Panc1 (cell line): ENCODE measurements around the gene HOXD11. TPM values are rescaled to one million over a fixed set of nuclear protein-coding genes. Genes with fewer than 3 reads are reported as not detected.

ENCODE experiments used
- ATAC-seq: fragments of 200-7000 bp; cut with Tn5 transposase; 2 replicates; pipeline ENCODE4 v1.9.1; 2020; ENCODE audit warnings: mild to moderate bottlenecking, moderate library complexity
- BruUV-seq: library from RNA; stranded (reverse); fragments of 400-500 nt; replicated peaks from 2 replicates; lab custom pipeline; 2021; lab: Mats Ljungman, UMichigan
- CTCF ChIA-PET: fragments of 300-600 bp; sonication (Branson Sonifier 250); formaldehyde crosslinking; loops from one replicate; lab custom pipeline; 2022; ENCODE audit warnings: antibody characterized with exemption; lab: Charles Lee
- POLR2A ChIA-PET: fragments of 300-600 bp; sonication (Branson Sonifier 250); formaldehyde crosslinking; loops from one replicate; lab custom pipeline; 2022; ENCODE audit warnings: antibody characterized with exemption; lab: Charles Lee
- DNase-seq: peaks from one replicate; pipeline ENCODE4 v3.0.0-alpha.2; 2010; ENCODE audit warnings: low read depth, low spot score
- H3K27ac ChIP-seq: 2 replicates; pipeline ENCODE4 v1.5.1; 2011; ENCODE audit warnings: mild to moderate bottlenecking, low read length, inconsistent platforms
- H3K27me3 ChIP-seq: fragments of 200-500 bp; sonication (Bioruptor generic); 2 replicates; pipeline ENCODE4 v1.6.0; 2014; ENCODE audit warnings: low read length, inconsistent platforms; ENCODE audit not compliant: control insufficient read depth, insufficient read depth
- H3K36me3 ChIP-seq: fragments of 200-500 bp; sonication (Bioruptor generic); 2 replicates; pipeline ENCODE4 v1.5.1; 2014; ENCODE audit warnings: inconsistent platforms, mild to moderate bottlenecking, low read length, moderate library complexity; ENCODE audit not compliant: control insufficient read depth, insufficient read depth
- H3K4me1 ChIP-seq: 2 replicates; pipeline ENCODE4 v1.5.1; 2011; ENCODE audit warnings: inconsistent platforms, mild to moderate bottlenecking, low read length, moderate library complexity; ENCODE audit not compliant: control insufficient read depth, insufficient read depth
- H3K4me3 ChIP-seq, 2 experiments: 2 replicates each; pipeline ENCODE4 v1.5.1; 2011 to 2012; ENCODE audit warnings: low read depth in 2 of 2, low read length in 2 of 2, mild to moderate bottlenecking in 2 of 2, inconsistent platforms in 1 of 2, moderate library complexity in 1 of 2
- H3K9me3 ChIP-seq: fragments of 200-500 bp; sonication (Bioruptor generic); 2 replicates; pipeline ENCODE4 v1.5.1; 2014; ENCODE audit warnings: low read depth, mild to moderate bottlenecking, inconsistent platforms, low read length, moderate library complexity; ENCODE audit not compliant: control insufficient read depth, insufficient read depth
- CTCF ChIP-seq: fragments of 450-650 bp; IDR thresholded peaks from 2 replicates; pipeline ENCODE4 v1.5.1; 2017; ENCODE audit warnings: mild to moderate bottlenecking
- POLR2AphosphoS5 ChIP-seq: IDR thresholded peaks from 2 replicates; pipeline ENCODE4 v1.6.1; 2012; ENCODE audit warnings: mild to moderate bottlenecking, low read depth, low read length, moderate library complexity
- in situ Hi-C: cut with HindIII; loops from 2 replicates; pipeline ENCODE4 v1.10.0; 2016; ENCODE audit warnings: low sequenced_read_pairs, low pct_unique_long_range_greater_than_20kb
- intact Hi-C: fragments of 100-400 bp; cut with micrococcal nuclease; formaldehyde crosslinking; loops from one replicate; pipeline ENCODE4 v1.10.0; 2022; ENCODE audit not compliant: unreplicated experiment
- total RNA-seq: library from RNA; stranded (reverse); gene quantifications from one replicate; pipeline ENCODE4 v1.2.1, GENCODE V29; 2021; ENCODE audit not compliant: unreplicated experiment
- TF ChIP-seq, protein P1 (sequence below), 2 experiments: IDR thresholded peaks; 2 replicates each; pipeline ENCODE4 v1.6.1; 2011 to 2012; ENCODE audit warnings: low read depth in 2 of 2, control low read depth in 1 of 2, low read length in 1 of 2, mild to moderate bottlenecking in 1 of 2, moderate library complexity in 1 of 2; ENCODE audit not compliant: insufficient read depth in 1 of 2

The HOXD11 gene
- total RNA-seq, 1 experiment from 2014 or later, result 0.49 TPM

- H3K9me3 ChIP-seq, result no peaks in the 10 kb centered on the region
- DNase-seq, result no peak
- no TSS peak for BruUV-seq
- intact Hi-C loops, result loop anchor here (2.0 kb wide), 2 partner anchors 418 to 504 kb away; no protein-coding TSS in a partner anchor
- TF ChIP-seq, protein P1, sequence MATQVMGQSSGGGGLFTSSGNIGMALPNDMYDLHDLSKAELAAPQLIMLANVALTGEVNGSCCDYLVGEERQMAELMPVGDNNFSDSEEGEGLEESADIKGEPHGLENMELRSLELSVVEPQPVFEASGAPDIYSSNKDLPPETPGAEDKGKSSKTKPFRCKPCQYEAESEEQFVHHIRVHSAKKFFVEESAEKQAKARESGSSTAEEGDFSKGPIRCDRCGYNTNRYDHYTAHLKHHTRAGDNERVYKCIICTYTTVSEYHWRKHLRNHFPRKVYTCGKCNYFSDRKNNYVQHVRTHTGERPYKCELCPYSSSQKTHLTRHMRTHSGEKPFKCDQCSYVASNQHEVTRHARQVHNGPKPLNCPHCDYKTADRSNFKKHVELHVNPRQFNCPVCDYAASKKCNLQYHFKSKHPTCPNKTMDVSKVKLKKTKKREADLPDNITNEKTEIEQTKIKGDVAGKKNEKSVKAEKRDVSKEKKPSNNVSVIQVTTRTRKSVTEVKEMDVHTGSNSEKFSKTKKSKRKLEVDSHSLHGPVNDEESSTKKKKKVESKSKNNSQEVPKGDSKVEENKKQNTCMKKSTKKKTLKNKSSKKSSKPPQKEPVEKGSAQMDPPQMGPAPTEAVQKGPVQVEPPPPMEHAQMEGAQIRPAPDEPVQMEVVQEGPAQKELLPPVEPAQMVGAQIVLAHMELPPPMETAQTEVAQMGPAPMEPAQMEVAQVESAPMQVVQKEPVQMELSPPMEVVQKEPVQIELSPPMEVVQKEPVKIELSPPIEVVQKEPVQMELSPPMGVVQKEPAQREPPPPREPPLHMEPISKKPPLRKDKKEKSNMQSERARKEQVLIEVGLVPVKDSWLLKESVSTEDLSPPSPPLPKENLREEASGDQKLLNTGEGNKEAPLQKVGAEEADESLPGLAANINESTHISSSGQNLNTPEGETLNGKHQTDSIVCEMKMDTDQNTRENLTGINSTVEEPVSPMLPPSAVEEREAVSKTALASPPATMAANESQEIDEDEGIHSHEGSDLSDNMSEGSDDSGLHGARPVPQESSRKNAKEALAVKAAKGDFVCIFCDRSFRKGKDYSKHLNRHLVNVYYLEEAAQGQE (IDR thresholded peaks at IDR 0.05; ENCODE audit: insufficient read depth in 1 of 2, low read depth in 2 of 2, low read length in 1 of 2), result no peak
- TF ChIP-seq CTCF, result peak; percentile 29; the same call in 1 of the 2 replicates
- H3K4me3 ChIP-seq, result no peak overlapping the region
- POLR2A ChIA-PET, result no interaction called here
- CTCF ChIA-PET, result no interaction called here
- peaks cover 15% of the 10 kb centered on the region for H3K4me1 ChIP-seq
- in situ Hi-C loops, result no loop called here
- no peaks in the 10 kb centered on the region for H3K36me3 ChIP-seq
- no peaks in the 10 kb centered on the region for H3K27me3 ChIP-seq
- peak overlapping the region; percentile 77 for H3K27ac ChIP-seq
- ATAC-seq, result no peak
Observed at GRCh38 chr2:176135035-176135440, 28.0 kb downstream of the HOXD11 start.

DNA sequence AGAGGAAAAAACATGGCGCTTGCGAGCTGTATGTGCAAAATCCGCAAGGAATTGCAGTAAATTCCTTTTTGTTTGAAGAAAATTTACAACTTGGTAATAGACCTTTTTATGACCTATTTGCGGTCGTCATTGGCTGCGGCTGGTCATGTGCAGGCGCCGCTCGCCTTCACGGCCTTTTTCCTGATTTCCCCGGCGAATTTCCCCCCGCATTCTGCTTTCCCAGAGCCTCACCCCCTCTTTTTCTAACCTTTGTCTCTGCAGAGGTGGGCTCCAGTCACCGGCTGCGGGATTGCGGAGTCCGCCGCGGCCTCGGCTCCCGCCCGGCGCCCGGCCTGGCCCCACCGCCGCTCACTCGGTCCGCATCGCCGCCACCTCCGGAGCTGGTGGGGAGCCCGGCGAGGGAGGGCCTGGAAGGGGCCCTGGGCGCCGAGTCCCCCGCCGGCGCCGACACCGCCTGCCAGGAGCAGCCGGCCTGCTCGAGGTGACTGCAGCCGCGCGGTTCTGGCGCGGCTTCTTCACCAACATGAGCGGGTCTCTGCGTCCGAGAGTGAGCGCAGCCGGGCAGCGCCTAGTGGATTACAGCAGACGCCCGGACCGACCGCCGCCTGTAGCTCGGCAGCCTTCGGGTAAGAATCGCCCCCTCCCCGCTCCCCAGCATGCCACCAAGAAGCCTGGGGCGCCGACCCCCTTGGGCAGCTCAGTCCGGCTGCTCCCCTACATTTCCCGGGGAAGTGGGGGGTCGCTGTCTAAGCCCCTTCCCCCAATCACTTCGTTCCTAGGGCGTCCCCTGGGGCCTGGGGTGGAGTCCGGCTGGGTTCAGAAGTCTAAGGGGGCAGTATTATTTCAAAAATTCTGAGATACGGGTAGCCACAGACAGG lies 29.5 kb downstream of the HOXD11 start:
- peak overlapping the region; percentile 77 for H3K27ac ChIP-seq
- CTCF ChIA-PET, result no interaction called here
- no peak for DNase-seq
- peaks cover 18% of the 10 kb centered on the region for H3K4me1 ChIP-seq
- no peaks in the 10 kb centered on the region for H3K9me3 ChIP-seq
- H3K27me3 ChIP-seq, result no peaks in the 10 kb centered on the region
- TF ChIP-seq CTCF, result no peak
- no peak for TF ChIP-seq POLR2AphosphoS5
- no peaks in the 10 kb centered on the region for H3K36me3 ChIP-seq
- POLR2A ChIA-PET, result no interaction called here
- BruUV-seq, result no TSS peak
- intact Hi-C loops (no loop called here), in situ Hi-C loops (no loop called here)
- peak overlapping the region; percentile 54 to 55 for H3K4me3 ChIP-seq
- ATAC-seq, result no peak
